CD4-positive, alpha-beta T cell treated with Interleukin-1 beta for 1 hour (primary cell): ENCODE results near the gene FECH.
A peak's percentile ranks its signal among the peaks of the same experiment; 100 is the strongest.
"Not testable (repeated sequence)": the region's sequence is repeated elsewhere in the genome, so short reads cannot be mapped to it uniquely, and the experiment has no call there.

Experiments
- DNase-seq, 2 donors: peaks; one replicate each; pipeline ENCODE4 v3.0.0-alpha.2; 2020 to 2022

Gene FECH, protein sequence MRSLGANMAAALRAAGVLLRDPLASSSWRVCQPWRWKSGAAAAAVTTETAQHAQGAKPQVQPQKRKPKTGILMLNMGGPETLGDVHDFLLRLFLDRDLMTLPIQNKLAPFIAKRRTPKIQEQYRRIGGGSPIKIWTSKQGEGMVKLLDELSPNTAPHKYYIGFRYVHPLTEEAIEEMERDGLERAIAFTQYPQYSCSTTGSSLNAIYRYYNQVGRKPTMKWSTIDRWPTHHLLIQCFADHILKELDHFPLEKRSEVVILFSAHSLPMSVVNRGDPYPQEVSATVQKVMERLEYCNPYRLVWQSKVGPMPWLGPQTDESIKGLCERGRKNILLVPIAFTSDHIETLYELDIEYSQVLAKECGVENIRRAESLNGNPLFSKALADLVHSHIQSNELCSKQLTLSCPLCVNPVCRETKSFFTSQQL

DNA sequence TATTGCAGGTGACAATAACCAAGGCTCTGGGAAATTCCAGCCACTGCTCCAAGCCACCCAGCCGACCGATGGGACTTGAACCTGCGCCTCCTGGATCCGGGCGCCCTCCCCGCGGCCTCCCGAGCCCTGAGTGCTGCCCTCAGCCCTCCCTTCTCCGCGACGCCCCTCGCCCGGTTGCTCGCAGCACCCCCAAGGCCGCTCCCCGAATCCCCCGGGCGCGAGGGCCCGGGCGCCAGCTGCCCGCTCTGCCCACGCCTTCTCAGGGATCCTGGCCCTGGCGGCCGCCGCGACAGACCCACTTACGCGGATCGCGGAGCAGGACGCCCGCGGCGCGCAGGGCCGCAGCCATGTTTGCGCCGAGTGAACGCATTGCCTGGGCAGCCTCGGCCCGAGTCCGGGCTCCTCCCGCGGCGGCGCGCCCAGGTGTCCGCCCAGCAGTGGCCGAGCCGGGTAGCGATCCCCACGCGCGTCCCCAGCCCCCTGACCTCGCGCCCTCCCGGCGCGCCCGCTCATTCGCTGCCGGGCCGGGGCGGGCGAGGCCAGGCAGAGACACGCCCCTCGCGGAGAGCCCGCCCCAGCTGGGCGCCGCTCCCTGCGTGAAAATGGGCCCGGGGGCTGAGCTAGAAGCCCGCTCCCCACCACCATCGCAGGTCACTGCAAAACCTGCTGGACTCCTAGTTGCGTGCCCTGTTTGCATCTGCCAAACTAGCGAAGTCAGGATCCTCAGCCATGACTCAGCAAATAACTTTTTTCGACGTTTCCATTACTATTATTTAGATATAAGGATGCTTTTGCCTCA is at the start of gene FECH:
Gene FECH (minus strand): TSS at position 452 of the 799 bp plus-strand sequence. CDS start 82 bp downstream, at position 370.
- peak; percentile 75 to 77 for DNase-seq

DNA sequence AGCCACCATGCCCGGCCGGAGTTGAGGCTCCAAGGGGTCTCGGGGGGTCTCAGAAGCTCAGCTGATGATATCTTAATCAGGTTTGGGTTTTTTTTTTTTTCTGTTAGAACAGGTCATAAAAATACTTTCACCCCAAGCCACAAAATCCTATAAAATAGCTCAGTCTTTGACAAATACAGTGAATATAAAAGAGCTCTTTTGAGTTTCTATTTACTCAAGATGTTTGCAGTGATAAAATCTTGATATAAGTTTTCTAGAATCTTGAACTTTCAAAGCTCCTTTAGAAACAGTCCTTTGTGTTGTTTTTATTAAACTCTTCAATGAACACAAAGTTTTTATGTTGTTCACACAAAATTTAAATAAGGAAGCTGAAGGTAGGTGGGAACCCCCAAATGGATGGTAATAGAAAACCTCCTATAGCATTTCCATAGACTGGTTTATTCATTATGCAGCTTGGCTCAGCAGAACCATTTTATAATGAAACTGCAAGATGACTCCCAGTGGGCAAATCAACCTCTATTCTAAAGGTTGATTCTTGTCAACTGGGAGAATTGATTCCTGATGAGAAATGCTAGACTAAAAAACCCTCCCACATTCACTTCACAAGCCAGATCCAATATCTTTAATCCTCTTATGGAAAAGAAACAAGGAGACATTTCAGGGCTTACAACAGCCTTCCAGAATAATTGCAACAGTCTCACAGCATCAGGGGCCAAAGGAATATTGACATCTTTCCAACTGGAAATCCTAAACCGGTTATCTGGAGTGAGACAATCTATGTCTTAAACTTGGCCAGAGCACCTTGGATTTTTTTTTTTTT is 48.7 kb upstream of the FECH start:
- no peak for DNase-seq

DNA sequence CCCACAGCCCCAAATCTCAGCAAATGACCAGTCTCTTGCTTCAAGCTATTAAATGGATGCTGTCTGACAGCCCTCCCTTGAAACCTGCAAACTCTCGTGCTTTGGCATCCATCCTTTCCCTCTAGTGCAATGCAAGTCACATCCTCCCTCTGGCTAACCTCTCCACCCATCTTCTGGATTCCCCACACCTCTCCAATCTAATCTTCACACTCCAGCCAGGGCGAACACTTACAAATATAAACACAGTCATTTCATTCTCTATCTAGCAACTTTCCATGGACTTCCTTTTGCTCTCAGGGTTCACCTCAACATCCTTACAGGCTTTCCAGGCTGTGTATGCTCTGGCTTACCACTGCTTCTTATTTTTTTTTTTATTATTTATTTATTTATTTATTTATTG is 45.2 kb upstream of the FECH start:
- DNase-seq: no peak

DNA sequence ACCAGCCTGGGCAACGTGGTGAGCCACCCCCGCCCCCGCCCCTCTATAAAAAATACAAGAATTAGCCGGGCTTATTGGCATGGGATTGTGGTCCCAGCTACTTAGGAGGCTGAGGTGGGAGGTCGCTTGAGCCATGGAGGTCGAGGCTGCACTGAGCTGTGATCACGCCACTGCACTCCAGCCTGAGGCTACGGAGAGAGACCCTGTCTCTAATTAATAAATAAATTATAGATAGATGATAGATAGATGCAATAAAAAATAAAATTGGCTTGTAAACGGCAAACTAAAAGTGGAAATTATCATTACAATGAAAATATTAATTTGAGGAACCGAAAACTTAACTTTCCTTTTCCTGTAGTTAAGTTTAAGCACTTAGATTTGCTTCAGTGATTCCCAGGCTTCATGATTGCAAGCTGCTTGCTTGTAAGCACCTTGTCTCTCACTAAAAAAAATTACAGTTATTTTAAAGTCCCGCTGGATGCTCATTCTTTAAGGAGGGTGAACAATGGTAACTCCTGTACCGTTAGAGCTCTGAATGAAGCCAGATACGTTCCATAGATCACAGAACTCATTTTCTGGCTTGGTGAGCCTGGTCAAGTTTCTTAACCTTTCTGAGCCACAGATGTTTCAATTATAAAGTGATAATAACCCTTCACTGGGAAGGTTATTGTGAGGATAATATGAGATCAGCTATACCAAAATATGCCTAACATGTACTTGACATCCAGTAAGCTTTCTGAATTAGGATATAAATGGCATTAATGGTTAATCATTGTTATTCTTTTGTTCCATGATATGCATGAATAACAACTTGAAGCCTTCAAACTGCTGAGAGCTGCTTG is 44.5 kb upstream of the FECH start:
- DNase-seq: no peak

DNA sequence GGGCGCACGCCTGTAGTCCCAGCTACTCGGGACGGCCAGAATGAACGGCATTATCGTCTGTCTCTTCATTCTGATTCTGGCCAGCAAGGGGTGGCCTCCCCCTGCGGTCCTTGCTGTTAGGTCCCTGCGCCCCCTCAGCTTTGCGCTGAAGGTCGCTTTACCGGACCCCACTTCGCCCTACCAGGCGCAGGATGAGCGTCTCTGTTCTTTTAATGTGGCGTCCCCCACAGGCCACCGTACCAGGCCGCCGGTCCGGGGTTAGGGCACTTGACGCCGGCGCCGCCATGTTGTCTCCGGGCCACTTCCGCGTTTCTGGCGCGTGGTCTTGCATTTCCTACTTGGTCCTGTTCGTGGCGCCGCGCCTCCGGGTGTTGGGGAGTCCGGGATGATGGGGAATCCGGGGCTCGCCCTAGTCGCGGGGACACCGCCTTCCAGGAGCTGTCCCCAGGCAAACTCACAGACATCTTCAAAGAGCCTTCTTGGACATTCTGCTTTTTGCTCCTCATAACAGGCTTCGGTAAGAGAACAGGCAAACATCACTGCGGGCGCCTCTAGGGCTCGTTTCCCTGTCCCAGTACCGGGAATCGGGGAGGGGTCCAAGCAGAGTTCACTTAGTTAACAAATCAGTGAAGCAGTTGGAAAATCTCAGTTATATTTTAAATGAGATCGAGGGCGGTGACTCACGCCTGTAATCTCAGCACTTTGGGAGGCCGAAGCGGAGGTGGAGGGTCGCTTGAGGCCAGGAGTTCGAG is 43.7 kb upstream of the FECH start:
- DNase-seq: peak; percentile 93 to 94

DNA sequence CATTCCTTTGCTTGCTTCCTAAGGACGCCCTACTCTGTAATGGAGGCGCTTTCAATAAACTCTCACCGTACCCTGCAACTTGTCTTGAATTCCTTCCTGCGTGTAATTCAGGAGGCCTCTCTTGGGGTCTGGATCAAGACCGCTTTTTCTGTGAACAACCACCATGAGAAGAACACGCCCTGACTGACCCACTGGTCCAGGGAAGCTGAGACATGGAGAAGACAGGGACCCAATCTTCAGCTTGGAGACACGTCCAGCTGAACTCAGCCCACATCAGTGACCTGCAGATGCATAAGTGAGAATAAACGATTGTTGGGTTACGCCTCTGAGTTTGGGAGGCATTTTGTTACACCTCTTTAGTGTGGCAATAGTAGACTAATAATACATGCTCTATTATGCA is 42.9 kb upstream of the FECH start:
- no peak for DNase-seq

DNA sequence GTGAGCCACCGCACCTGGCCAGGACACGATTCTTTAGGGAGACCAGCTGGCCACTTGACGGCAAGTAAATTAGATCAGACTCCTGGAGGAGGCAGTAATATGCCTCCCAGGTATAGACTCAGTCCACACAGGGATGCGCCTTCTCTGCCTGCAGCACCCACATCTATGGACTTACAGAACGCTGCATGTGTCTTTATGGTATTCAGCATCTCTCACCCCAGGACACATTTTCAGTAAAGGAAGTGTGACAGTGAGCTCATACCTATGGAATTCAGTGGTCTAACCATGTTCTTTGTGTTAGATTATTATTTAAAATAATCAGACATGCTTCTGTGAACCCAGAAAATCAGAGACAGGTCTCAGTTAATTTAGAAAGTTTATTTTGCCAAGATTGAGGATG is 41.0 kb upstream of the FECH start:
- no peak for DNase-seq

DNA sequence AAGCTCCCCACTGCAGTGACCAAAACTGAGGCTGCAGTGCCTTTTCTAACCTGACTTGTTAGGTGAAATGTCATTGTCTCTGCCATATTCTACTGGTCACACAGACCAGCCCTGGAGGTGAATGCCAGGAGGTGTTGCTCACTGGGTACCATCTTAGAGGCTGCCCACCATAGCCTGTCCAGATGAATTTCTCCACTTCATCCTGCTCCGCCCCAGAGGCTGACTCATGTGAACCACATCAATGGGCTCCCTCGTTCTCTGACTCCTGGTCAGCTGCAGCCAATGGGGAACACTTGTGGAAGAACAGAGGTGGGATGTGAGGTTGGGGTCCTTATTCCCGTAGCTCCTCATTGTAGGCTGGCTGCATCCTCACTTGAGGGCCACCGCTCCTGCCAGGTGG is 38.5 kb upstream of the FECH start:
- DNase-seq: no peak

DNA sequence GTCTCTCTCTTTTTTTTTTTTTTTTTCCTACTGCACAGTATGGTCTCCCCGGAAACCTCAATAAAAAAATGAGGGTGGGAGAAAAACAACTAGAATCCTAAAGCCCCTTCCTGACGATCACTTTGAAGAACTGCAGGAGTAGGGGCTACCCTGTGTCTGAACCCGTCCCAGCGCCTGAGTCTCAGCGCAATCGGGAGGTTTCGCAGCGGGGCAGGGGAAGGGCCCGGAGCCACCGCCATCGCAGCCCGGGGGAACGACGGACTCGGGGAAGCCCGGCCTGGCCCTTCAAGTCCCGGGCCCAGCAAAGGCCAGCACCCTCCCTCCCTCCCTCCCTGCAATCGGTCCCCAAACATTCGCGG is 34.7 kb upstream of the FECH start:
- no peak for DNase-seq

DNA sequence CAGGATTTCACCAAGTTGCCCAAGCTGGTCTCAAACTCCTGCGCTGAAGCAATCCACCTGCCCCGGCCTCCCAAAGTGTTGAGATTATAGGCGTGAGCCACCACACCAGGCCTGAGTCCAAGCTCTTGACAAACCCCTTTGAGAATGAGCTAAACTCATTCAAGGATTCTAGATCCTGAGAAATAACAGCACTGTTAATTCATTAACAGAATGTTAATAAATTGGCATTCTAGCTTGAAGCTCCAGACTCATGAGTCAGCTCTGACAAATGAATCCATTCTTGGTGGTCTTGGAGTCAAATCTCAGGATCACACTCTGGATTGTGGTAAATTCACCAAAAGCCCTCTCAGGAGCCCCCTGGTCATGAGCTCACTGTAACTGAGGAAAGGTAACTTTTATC is 33.4 kb upstream of the FECH start:
- DNase-seq: no peak

DNA sequence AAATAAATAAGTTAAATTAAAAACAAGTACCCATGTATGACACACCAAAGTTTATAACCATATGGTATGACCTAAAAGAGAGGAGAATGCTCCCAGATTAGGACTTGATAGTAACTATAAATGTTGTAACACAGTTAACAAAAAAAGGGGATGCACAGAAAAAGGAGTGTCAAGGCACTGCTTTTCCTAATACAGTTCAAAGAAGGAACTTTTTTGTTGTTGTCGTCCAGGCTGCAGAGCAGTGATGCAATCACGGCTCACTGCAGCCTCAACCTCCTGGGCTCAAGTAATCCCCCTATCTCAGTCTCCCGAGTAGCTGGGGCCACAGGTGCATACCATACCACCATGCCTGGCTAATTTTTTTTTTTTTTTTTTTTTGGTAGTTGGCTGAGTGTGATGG is 32.4 kb upstream of the FECH start:
- DNase-seq: no peak

DNA sequence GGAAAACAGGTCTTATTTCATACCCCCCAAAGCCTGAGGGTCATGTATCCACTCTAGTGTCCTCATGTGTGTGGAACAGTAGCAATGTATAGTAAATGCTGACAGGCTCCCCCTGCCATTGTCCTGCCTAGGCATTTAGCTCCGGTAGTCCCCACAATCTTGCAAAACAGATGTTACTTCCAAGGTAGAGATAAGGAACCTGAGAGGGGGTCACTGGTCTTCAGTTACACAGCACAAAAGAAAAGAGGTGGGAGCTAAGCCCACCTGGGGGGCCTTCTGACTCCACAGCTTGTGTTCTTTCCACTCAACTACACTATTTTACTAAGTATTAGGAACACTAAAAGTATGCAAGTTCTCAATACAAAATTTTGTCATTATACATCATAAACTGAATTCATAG is 17.4 kb upstream of the FECH start:
- DNase-seq: no peak

DNA sequence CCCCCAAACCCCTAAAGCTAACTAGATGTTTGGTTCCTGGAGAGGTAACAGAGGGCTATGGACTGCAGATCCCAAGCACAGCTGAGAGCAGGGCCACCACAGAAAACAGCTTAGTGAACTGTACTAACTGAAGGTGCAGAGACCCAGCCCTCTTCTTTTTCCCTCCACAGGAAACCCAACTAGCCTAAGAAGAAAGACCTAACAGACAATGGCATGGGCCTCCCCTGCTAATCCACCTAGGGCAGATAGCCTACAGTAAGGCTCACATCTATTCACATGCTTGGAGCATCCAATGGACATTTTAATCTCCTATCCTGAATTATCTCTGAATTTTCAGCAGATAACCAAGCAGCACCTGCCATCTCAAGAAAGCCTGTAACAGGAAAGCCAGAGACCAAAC is 8.8 kb upstream of the FECH start:
- DNase-seq: no peak

DNA sequence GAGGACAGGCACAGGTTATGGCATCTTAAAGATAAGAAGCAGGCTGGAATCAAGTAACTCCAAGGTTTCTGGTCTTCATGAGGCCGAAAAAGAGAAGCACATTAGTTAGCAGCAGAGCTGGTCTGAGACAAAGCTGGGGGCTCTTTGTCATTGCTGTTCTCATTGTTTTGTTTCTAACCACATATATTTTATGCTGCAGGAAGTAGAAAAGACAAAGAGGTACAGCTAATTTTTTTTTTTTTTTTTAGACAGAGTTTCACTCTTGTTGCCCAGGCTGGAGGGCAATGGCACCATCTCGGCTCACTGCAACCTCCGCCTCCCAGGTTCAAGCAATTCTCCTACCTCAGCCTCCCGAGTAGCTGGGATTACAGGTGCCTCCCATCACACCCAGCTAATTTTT is 6.2 kb upstream of the FECH start:
- not testable (repeated sequence) for DNase-seq

DNA sequence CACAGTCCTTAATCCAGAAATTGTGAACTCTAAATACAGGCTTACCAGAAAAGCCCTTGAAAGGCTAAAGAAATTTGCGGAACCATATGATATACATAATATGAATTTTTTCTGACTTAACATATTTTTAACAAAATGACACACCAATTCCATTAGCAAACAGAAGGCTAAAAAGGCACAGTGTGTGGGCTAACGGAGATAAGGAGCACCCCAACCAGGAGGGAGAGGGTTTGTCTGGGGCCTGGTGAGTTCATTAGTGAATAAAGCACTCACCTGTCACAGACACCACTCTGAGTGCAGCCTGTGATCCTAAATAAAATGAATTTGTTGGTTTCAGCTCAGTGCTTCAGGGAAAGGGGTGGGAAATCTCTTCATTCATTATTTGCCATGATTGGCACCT is 2.7 kb upstream of the FECH start:
- DNase-seq: no peak

DNA sequence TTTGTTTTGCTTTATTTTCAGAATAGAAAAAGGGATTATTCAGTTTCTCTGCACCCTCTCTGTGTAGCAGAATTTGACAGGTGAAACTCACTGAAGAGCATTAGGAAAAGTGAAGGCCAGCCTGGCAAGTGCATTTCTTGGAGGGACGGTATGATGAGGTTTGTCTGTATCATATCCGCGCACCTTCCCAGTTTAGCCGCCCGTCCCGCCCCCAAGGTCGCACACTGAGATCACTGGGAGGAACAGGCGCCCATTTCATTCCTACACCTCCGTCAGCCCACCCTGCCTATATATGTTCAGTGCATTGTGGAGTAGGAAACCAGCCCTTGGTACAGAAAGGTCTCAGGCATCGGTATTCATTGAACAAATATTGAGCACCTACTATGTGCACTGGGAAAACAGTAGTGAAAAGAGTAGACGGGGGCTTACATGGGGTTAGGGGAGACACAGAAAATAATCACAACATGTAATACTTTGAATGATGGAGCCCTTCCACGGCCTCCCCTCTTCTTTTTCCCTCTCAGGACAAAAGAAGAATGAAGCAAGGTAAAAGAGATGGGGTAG is 678 bp upstream of the FECH start:
- no peak for DNase-seq

DNA sequence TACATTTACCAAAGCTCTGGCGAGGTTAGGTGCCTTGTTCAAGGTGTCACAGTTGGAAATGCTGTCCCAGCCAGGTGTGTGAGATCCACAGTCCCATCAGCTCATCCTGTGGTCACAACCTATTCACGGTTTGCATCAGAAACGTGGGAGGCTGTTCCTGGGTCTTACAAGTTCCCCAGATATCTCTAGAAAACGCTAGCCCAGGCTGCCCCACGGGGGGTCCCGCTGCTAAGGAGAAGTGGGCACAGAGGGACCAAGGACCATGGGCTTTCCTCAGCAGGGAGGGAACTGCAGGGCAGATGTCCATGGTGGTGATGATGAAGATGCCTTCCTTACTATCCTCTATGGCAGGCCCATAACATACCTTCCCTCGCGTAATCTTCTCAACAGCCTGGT is 649 bp downstream of the FECH start:
- no peak for DNase-seq

DNA sequence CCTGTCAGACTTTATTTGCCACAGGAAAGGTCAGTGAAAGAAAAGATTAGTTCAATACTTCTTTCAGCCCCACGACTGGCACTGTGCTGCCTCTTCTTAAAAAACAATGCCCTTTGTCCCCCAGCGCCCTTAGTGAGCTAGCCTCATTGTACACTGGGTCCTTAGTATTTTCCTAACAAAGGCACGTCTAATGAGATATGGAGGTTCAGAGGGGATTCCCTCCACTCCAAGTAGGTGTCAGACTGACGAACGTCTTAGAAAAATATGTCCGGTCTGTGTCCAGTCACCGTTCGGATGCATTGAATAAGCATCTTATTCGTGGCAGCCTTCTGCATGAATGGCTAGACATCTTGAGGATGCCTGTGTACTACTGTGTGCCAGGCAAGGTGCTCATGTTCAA is 1.1 kb downstream of the FECH start:
- no peak for DNase-seq

DNA sequence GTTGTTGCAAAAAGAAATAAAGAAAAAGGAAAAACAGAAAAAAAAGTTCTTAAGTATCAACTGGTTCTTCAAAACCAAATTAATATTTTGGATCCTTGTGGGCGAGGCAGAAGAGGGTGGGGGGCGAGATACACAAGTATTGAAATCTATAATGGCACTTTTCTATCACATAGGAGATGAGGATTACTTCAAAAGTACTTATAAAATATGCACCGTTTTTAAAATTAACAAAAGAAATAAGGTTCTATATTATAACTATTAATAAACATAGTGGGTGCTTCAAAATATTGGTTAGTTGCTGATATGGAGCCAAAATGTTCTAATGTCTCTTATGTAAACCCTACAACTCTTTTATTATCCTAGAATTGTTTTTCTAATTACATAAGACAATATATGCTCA is 2.1 kb downstream of the FECH start:
- no peak for DNase-seq

DNA sequence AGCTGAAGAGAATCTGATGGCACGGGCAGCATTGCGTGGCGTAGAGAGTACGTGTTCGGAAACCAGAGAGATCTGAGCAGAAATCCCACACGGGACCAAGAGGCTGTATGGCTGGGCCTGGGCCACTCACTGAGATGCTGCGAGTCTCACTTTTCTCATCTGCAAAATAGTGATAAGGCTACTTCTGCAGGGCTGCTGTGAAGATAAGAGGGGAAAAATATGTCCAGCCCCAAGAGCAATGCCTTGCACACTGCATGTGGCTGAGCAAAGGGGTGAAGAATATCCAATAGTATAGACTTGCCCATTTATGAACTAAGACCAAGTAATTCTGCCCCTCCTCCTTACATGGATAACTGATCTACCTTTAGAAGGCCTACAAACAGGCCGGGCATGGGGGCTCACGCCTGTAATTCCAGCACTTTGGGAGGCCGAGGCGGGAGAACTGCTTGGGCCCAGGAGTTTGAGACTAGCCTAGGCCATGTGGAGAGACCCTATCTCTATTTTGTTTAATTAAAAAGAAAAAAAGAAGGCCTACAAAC is 3.1 kb downstream of the FECH start:
- no peak for DNase-seq

DNA sequence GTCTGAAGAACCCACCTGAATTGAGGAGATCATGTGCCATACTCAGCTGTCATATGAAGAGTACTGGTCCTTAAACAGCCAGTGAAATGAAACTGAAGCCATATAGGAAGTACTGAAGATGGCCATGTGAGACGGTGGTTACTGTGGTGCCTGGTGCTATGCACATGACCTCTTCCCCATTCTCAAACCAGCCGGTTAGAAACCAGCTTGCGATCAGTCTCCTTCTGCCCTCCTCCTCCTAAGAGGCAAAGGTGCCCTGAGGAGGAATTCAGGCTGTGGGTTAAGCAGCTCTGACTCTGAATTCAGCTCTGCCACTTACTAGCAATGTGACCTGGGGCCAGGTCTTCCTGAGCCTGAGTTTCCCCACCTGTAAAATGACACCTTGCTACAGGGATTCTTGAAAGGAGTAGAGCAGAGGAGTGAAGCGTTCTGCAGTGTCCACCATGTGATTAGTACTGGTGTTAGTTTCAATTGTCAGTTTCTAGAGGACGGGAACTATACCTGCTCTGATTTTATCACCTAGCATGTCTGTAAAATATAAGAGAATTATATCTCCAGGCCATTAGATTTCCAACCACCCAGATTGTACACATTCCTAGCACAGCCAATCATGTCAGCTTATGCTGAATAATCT is 5.1 kb downstream of the FECH start:
- DNase-seq: peak; percentile 10 to 30
